B cell (primary cell): ENCODE data around the gene MAB21L3. TPM values are rescaled to one million over a fixed set of nuclear protein-coding genes. Genes with fewer than 3 reads are reported as not detected.
"Not testable (repeated sequence)": the region's sequence is repeated elsewhere in the genome, so short reads cannot be mapped to it uniquely, and the experiment has no call there.

Experiments used
- ATAC-seq: fragments of 200-7000 bp; cut with Tn5 transposase; one replicate; pipeline ENCODE4 v1.10.0; 2021; ENCODE audit warnings: low read depth, mild to moderate bottlenecking, moderate number of reproducible peaks, moderate library complexity
- CTCF ChIA-PET: fragments of 350-600 bp; sonication (Branson Sonifier 250); formaldehyde crosslinking; loops from one replicate; lab custom pipeline; 2021; ENCODE audit warnings: antibody characterized with exemption, inconsistent platforms; lab: Charles Lee
- POLR2A ChIA-PET: fragments of 350-600 bp; sonication (Branson Sonifier 250); formaldehyde crosslinking; loops from one replicate; lab custom pipeline; 2021; ENCODE audit warnings: antibody characterized with exemption; lab: Charles Lee
- DNase-seq: peaks from one replicate; pipeline ENCODE4 v3.0.0; 2013
- H2AFZ ChIP-seq: 2 replicates; pipeline ENCODE4 v1.6.1; 2012; ENCODE audit warnings: mild to moderate bottlenecking, low read depth, low read length; ENCODE audit not compliant: insufficient read depth, poor library complexity, severe bottlenecking
- H3K27ac ChIP-seq, 2 donors: 1 replicate in 1 of 2; 2 replicates in 1 of 2; pipeline ENCODE4 v1.5.1; 2012 to 2013; ENCODE audit warnings: low read length in 2 of 2, mild to moderate bottlenecking in 2 of 2, moderate library complexity in 1 of 2
- H3K27me3 ChIP-seq, 4 experiments: fragments of 200-600 bp in 1 of 4; sonication (generic) in 1 of 4; replicated peaks in 1 of 4; 1 replicate in 2 of 4; 2 replicates in 2 of 4; pipeline versions ENCODE4 v1.6.1 to v1.7.0; 2013 to 2016; ENCODE audit warnings: low read length in 3 of 4, mild to moderate bottlenecking in 2 of 4, mixed read lengths in 1 of 4, moderate library complexity in 1 of 4; ENCODE audit not compliant: insufficient read depth in 4 of 4, control insufficient read depth in 3 of 4; ENCODE audit errors: control extremely low read depth in 1 of 4
- H3K36me3 ChIP-seq, 2 experiments: replicated peaks in 1 of 2; 1 replicate in 1 of 2; 2 replicates in 1 of 2; pipeline versions ENCODE4 v1.6.1 to v1.7.1; 2013; ENCODE audit warnings: low read length in 1 of 2; ENCODE audit not compliant: insufficient read depth in 2 of 2, control insufficient read depth in 1 of 2; ENCODE audit errors: control extremely low read depth in 1 of 2, extremely low read depth in 1 of 2
- H3K4me1 ChIP-seq, 2 donors: fragments of 200-600 bp in 1 of 2; sonication (generic) in 1 of 2; 1 replicate in 1 of 2; 2 replicates in 1 of 2; pipeline versions ENCODE4 v1.5.1 to v1.6.1; 2013 to 2017; ENCODE audit warnings: low read length in 2 of 2; ENCODE audit not compliant: control insufficient read depth in 2 of 2, insufficient read depth in 2 of 2
- H3K4me2 ChIP-seq: replicated peaks from 2 replicates; pipeline ENCODE3; 2012; ENCODE audit warnings: mild to moderate bottlenecking, low read depth, low read length; ENCODE audit not compliant: poor library complexity, severe bottlenecking
- H3K4me3 ChIP-seq, 5 experiments: fragments of 200-600 bp in 1 of 5; sonication (generic) in 1 of 5; 1 replicate in 3 of 5; 2 replicates in 2 of 5; pipeline versions ENCODE4 v1.5.1 to v1.7.0; 2011 to 2016; ENCODE audit warnings: low read length in 4 of 5, mild to moderate bottlenecking in 4 of 5, low read depth in 2 of 5, control low read depth in 1 of 5, moderate library complexity in 1 of 5; ENCODE audit not compliant: insufficient read depth in 1 of 5; ENCODE audit errors: control extremely low read depth in 1 of 5, extremely low read depth in 1 of 5
- H3K79me2 ChIP-seq: fragments of 200-600 bp; sonication (generic); one replicate; pipeline ENCODE4 v1.6.0; 2016; ENCODE audit warnings: low read length; ENCODE audit not compliant: control insufficient read depth, insufficient read depth
- H3K9ac ChIP-seq: fragments of 200-600 bp; sonication (generic); 2 replicates; pipeline ENCODE4 v1.6.1; 2017; ENCODE audit warnings: mild to moderate bottlenecking, low read length, moderate library complexity
- H3K9me3 ChIP-seq, 3 donors: one replicate each; pipeline versions ENCODE4 v1.6.1 to v1.7.1; 2013; ENCODE audit warnings: low read length in 2 of 3; ENCODE audit not compliant: control insufficient read depth in 2 of 3, insufficient read depth in 1 of 3; ENCODE audit errors: control extremely low read depth in 1 of 3
- H4K20me1 ChIP-seq: 2 replicates; pipeline ENCODE4 v1.6.0; 2012; ENCODE audit warnings: mild to moderate bottlenecking, low read length; ENCODE audit not compliant: insufficient read depth, control insufficient read depth, poor library complexity, severe bottlenecking
- H3K27ac Mint-ChIP-seq: one replicate; pipeline ENCODE4 v1.8.0; 2021; ENCODE audit warnings: mixed read lengths
- H3K27me3 Mint-ChIP-seq: one replicate; pipeline ENCODE4 v1.8.0; 2021; ENCODE audit warnings: mixed read lengths
- H3K4me1 Mint-ChIP-seq: one replicate; pipeline ENCODE4 v1.8.0; 2021; ENCODE audit warnings: mixed read lengths
- H3K4me3 Mint-ChIP-seq: one replicate; pipeline ENCODE4 v1.8.0; 2021; ENCODE audit warnings: mixed read lengths
- H3K9me3 Mint-ChIP-seq: one replicate; pipeline ENCODE4 v1.8.0; 2022; ENCODE audit warnings: mixed read lengths; ENCODE audit not compliant: insufficient read depth
- CTCF ChIP-seq: fragments of 200-600 bp; IDR thresholded peaks from one replicate; pipeline ENCODE4 v1.8.0; 2022; ENCODE audit warnings: antibody characterized with exemption, mild to moderate bottlenecking
- EZH2 ChIP-seq: IDR thresholded peaks from 2 replicates; pipeline ENCODE4 v1.6.1; 2012; ENCODE audit warnings: borderline replicate concordance, low read depth, mild to moderate bottlenecking, moderate library complexity, low read length; ENCODE audit not compliant: insufficient read depth, poor library complexity, severe bottlenecking
- WGBS: methylation state at CpG from one replicate; pipeline ENCODE4 v1.1.5; 2013; ENCODE audit warnings: missing lambda C conversion rate; ENCODE audit not compliant: insufficient coverage; 5-methylcytosine and 5-hydroxymethylcytosine counted together
- intact Hi-C: fragments of 100-400 bp; cut with micrococcal nuclease; formaldehyde crosslinking; loops from one replicate; pipeline ENCODE4 v1.10.0; 2022
- polyA plus RNA-seq: library from polyadenylated mRNA; depleted of rRNA; stranded (reverse); fragments of >200 nt; gene quantifications from 2 replicates; pipeline ENCODE4 v1.2.3, GENCODE V29; 2012
- total RNA-seq, 2 donors: library from RNA; stranded (reverse); fragments of 120-200 nt in 1 of 2; gene quantifications; 1 replicate in 1 of 2; 2 replicates in 1 of 2; pipeline versions ENCODE4 v1.2.3 to v1.2.4, GENCODE V29; 2013 to 2022

Gene MAB21L3
- total and polyA plus RNA-seq, 2 donors (not counting 1 experiment from before 2014, with no cell fraction given), result not detected

- H3K4me1 Mint-ChIP-seq, result peaks cover under 1% of the 10 kb centered on the region
- CTCF ChIA-PET, result interaction anchor here (0.5 to 17.3 kb wide), 2 partner anchors 9 to 344 kb away, joined by 3 to 578 read pairs; no protein-coding TSS in a partner anchor
These were observed 33.0 kb downstream of the MAB21L3 start for GRCh38 chr1:116144151-116144550.

GRCh38 chr1:116146447-116147113 lies 35.4 kb downstream of the MAB21L3 start:
- H3K4me2 ChIP-seq, POLR2A ChIA-PET, H3K4me1 Mint-ChIP-seq, H3K27ac ChIP-seq, H3K4me1 ChIP-seq, H3K36me3 ChIP-seq, ATAC-seq, H3K9ac ChIP-seq, H3K79me2 ChIP-seq, H3K9me3 Mint-ChIP-seq, H3K4me3 ChIP-seq, H3K4me3 Mint-ChIP-seq, H3K27me3 ChIP-seq, H2AFZ ChIP-seq, DNase-seq, intact Hi-C loops, H4K20me1 ChIP-seq, H3K27ac Mint-ChIP-seq: not testable (repeated sequence)
- H3K9me3 ChIP-seq, result peaks cover 0 to 16% (median 2%) of the 10 kb centered on the region in 3 donors
- CTCF ChIA-PET, result interaction anchor here (1.4 to 17.3 kb wide), 5 partner anchors 7 to 450 kb away, joined by 5 to 578 read pairs (median 7); no protein-coding TSS in a partner anchor
- peaks cover 35% of the 10 kb centered on the region for H3K27me3 Mint-ChIP-seq
- WGBS, result 95% methylated on average over 37 of the region's 37 CpGs

More at GRCh38 chr1:116144151-116144550, 33.0 kb downstream of the MAB21L3 start:
- no peaks in the 10 kb centered on the region for H3K79me2 ChIP-seq
- H3K4me3 ChIP-seq, result no peak overlapping the region
- no peak overlapping the region for H3K4me2 ChIP-seq
- no peaks in the 10 kb centered on the region for H3K4me1 ChIP-seq
- no CpG with 5 or more reads among the region's 1 CpG for WGBS
- POLR2A ChIA-PET, result no interaction called here
- peaks cover 0 to 16% (median 2%) of the 10 kb centered on the region in 3 donors for H3K9me3 ChIP-seq
- Mint-ChIP-seq H3K27ac (no peak overlapping the region), H3K27me3 (peaks cover 28% of the 10 kb centered on the region), H3K9me3 (peaks cover 8% of the 10 kb centered on the region), H3K4me3 (no peak overlapping the region)
- DNase-seq (no peak), ATAC-seq (no peak)
- TF ChIP-seq CTCF, result no peak
- no peak for TF ChIP-seq EZH2
- intact Hi-C loops, result no loop called here
- no peak overlapping the region for H3K27ac ChIP-seq
- no peak overlapping the region for H2AFZ ChIP-seq
- H4K20me1 ChIP-seq, result no peaks in the 10 kb centered on the region
- H3K9ac ChIP-seq, result no peak overlapping the region
- H3K27me3 ChIP-seq, result peaks cover 0 to 5% (median 2%) of the 10 kb centered on the region in 4 experiments
- H3K36me3 ChIP-seq, result no peaks in the 10 kb centered on the region
